ENCODE data around the gene BIN1. TPM values are rescaled to one million over a fixed set of nuclear protein-coding genes. Genes with fewer than 3 reads are reported as not detected.

The BIN1 gene
- total and polyA plus RNA-seq, 2 of the 4 experiments (the other 2 are of a cell fraction): 18.1 to 25.7 TPM

DNA sequence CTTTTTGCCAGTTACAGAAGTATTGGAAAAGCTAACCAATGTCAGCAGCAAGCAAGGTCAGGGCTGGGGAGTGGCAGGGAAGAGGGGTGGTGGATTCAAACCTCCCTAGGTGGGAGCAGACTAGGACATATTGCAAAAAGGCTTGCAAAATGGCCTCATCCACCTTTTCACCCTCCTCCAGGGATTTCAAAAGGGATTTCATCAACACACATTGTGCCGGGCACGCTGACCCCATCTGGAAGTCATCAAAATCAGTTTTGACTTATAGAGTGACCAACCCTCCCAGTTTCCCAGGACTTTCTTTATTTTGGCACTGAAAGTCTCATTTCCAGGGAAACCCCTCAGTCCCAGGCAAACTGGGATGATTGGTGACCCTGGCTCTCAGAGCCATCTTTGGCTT, 94.7 kb downstream of the BIN1 start:
- H3K9me1 ChIP-seq (ENCODE audit: insufficient read depth, low read length): peaks cover 14% of the 10 kb centered on the region
- no peak overlapping the region for H3K4me3 ChIP-seq (ENCODE audit: insufficient read depth, low read depth, low read length)
- ATAC-seq (ENCODE audit: low read depth): no peak
- H2BK15ac ChIP-seq (ENCODE audit: low read depth, low read length): no peak overlapping the region
- H4K8ac ChIP-seq (ENCODE audit: low read depth in 2 of 2, low read length in 2 of 2): no peak overlapping the region
- no peaks in the 10 kb centered on the region for H3K79me1 ChIP-seq (ENCODE audit: low read depth in 1 of 2, low read length in 2 of 2)
- H2BK120ac ChIP-seq (ENCODE audit: low read depth, low read length): no peak overlapping the region
- intact Hi-C loops (cut with micrococcal nuclease): no loop called here
- H3K4me1 ChIP-seq (ENCODE audit: control insufficient read depth, insufficient read depth, low read length): peaks cover 17% of the 10 kb centered on the region
- DNase-seq: no peak
- dilution Hi-C loops (cut with HindIII; ENCODE audit: low sequenced_read_pairs, unreplicated experiment): no loop called here
- peaks cover 6% of the 10 kb centered on the region for H3K27me3 ChIP-seq (ENCODE audit: control insufficient read depth, insufficient read depth, low read length)
- H3K18ac ChIP-seq (ENCODE audit: low read depth, low read length): no peak overlapping the region
- CTCF ChIA-PET: no interaction called here
- no peak overlapping the region for H2AFZ ChIP-seq (replicated peaks; ENCODE audit: low read length, poor library complexity)
- H3K4ac ChIP-seq (ENCODE audit: low read depth, low read length): no peak overlapping the region
- no peak overlapping the region for H3K27ac ChIP-seq (ENCODE audit: insufficient read depth, low read length)
- no peak for TF ChIP-seq BHLHE40 (IDR thresholded peaks at IDR 0.05; ENCODE audit: low read depth, low read length)
- no peak for TF ChIP-seq MAFK (IDR thresholded peaks at IDR 0.05; ENCODE audit: low read depth, low read length)
- TF ChIP-seq MAZ (IDR thresholded peaks at IDR 0.05; ENCODE audit: borderline replicate concordance, low read depth, low read length): no peak
- no peak for TF ChIP-seq CEBPB (IDR thresholded peaks at IDR 0.05; ENCODE audit: low read depth, low read length)
- TF ChIP-seq RCOR1 (IDR thresholded peaks at IDR 0.05; ENCODE audit: insufficient replicate concordance, low read length): no peak
- TF ChIP-seq, protein P1, sequence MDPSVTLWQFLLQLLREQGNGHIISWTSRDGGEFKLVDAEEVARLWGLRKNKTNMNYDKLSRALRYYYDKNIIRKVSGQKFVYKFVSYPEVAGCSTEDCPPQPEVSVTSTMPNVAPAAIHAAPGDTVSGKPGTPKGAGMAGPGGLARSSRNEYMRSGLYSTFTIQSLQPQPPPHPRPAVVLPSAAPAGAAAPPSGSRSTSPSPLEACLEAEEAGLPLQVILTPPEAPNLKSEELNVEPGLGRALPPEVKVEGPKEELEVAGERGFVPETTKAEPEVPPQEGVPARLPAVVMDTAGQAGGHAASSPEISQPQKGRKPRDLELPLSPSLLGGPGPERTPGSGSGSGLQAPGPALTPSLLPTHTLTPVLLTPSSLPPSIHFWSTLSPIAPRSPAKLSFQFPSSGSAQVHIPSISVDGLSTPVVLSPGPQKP (IDR thresholded peaks at IDR 0.05; ENCODE audit: borderline replicate concordance, low read depth, low read length): no peak
- no peak for TF ChIP-seq RAD21 (IDR thresholded peaks at IDR 0.05; ENCODE audit: low read length)
- TF ChIP-seq, protein P2, sequence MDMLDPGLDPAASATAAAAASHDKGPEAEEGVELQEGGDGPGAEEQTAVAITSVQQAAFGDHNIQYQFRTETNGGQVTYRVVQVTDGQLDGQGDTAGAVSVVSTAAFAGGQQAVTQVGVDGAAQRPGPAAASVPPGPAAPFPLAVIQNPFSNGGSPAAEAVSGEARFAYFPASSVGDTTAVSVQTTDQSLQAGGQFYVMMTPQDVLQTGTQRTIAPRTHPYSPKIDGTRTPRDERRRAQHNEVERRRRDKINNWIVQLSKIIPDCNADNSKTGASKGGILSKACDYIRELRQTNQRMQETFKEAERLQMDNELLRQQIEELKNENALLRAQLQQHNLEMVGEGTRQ (IDR thresholded peaks at IDR 0.05; ENCODE audit: low read depth, low read length): no peak
- TF ChIP-seq SMC3 (IDR thresholded peaks at IDR 0.05; ENCODE audit: low read depth, low read length): no peak
- TF ChIP-seq MXI1 (IDR thresholded peaks at IDR 0.05; ENCODE audit: borderline replicate concordance, low read depth, low read length): no peak
- no peak for TF ChIP-seq POLR2A (IDR thresholded peaks at IDR 0.05; ENCODE audit: low read depth, low read length)
- TF ChIP-seq FOS (IDR thresholded peaks at IDR 0.05; ENCODE audit: low read depth, low read length): no peak
- TF ChIP-seq NFE2L2 (IDR thresholded peaks at IDR 0.05; ENCODE audit: low read depth, low read length): no peak
- no peak for TF ChIP-seq RFX5 (IDR thresholded peaks at IDR 0.05; ENCODE audit: low read depth, low read length)
- BruUV-seq (replicated peaks): no TSS peak
- no peak overlapping the region for H4K91ac ChIP-seq (ENCODE audit: insufficient read depth, low read depth, low read length)
- no peak overlapping the region for H3K4me2 ChIP-seq (ENCODE audit: low read depth, low read length)
- no peak overlapping the region for H3K9ac ChIP-seq (ENCODE audit: low read depth, low read length)
- no peak overlapping the region for H2BK20ac ChIP-seq (ENCODE audit: low read depth, low read length)
- peak overlapping the region; percentile 17; the same call in 1 of the 2 replicates for H2AK5ac ChIP-seq (ENCODE audit: low read depth, low read length)
- H2AK9ac ChIP-seq (replicated peaks; ENCODE audit: low read depth, low read length, poor library complexity): peak overlapping the region; percentile 9
- H4K20me1 ChIP-seq (ENCODE audit: insufficient read depth, low read length): no peaks in the 10 kb centered on the region
- H3K56ac ChIP-seq (ENCODE audit: extremely low read depth, insufficient read depth, low read length): no peak overlapping the region
- no peaks in the 10 kb centered on the region for H3K9me3 ChIP-seq (ENCODE audit: control insufficient read depth, insufficient read depth, low read length)
- no peak overlapping the region for H3K23ac ChIP-seq (ENCODE audit: low read depth, low read length)
- WGBS, 2 experiments (ENCODE audit: extremely low coverage in 2 of 2, insufficient read length in 1 of 2): 55% methylated on average over 2 of the region's 2 CpGs; no CpG with 5 or more reads in 1 of the 2 experiments
- POLR2A ChIA-PET (ENCODE audit: unreplicated experiment): no interaction called here
- no peak overlapping the region for H4K5ac ChIP-seq (ENCODE audit: low read depth, low read length)
- in situ Hi-C loops (cut with MboI; ENCODE audit: low sequenced_read_pairs): no loop called here
- H2BK5ac ChIP-seq (ENCODE audit: low read depth, low read length, poor library complexity, severe bottlenecking): no peak overlapping the region
- no peaks in the 10 kb centered on the region for H3K36me3 ChIP-seq (ENCODE audit: control insufficient read depth, insufficient read depth, low read length)
- no peak overlapping the region for H3K14ac ChIP-seq (replicated peaks; ENCODE audit: low read depth, low read length)

Measured in IMR-90 (cell line).